DOHH2 (cell line): Measurements from ENCODE around the gene C16orf54.

Experiments used
- H3F3A ChIP-seq: fragments of 200-600 bp; sonication (generic), shearing (Covaris generic); 2 replicates; pipeline ENCODE4 v1.6.0; 2016; ENCODE audit warnings: antibody characterized with exemption, mild to moderate bottlenecking; ENCODE audit not compliant: control insufficient read depth, insufficient read depth
- H3K27ac ChIP-seq: fragments of 200-600 bp; sonication (generic); 2 replicates; pipeline ENCODE4 v1.5.1; 2014; ENCODE audit warnings: low read depth, mild to moderate bottlenecking, low read length, moderate library complexity
- H3K27me3 ChIP-seq: fragments of 200-600 bp; sonication (generic); 2 replicates; pipeline ENCODE4 v1.6.1; 2014; ENCODE audit warnings: mild to moderate bottlenecking, low read length, mixed read lengths; ENCODE audit not compliant: control insufficient read depth
- H3K36me3 ChIP-seq: fragments of 200-600 bp; sonication (generic); 2 replicates; pipeline ENCODE4 v1.6.1; 2014; ENCODE audit warnings: mild to moderate bottlenecking, low read length, moderate library complexity, mixed read lengths; ENCODE audit not compliant: control insufficient read depth
- H3K4me1 ChIP-seq: fragments of 200-600 bp; sonication (generic); 2 replicates; pipeline ENCODE4 v1.6.1; 2014; ENCODE audit warnings: mild to moderate bottlenecking, low read length, mixed read lengths; ENCODE audit not compliant: control insufficient read depth
- H3K4me2 ChIP-seq: fragments of 200-600 bp; sonication (generic); 2 replicates; pipeline ENCODE4 v1.6.0; 2014; ENCODE audit warnings: mild to moderate bottlenecking, low read length, moderate library complexity
- H3K4me3 ChIP-seq: fragments of 200-600 bp; sonication (generic); 2 replicates; pipeline ENCODE4 v1.5.1; 2014; ENCODE audit warnings: mild to moderate bottlenecking, low read length, mixed read lengths
- H3K79me2 ChIP-seq: fragments of 200-600 bp; sonication (generic); 2 replicates; pipeline ENCODE4 v1.6.1; 2014; ENCODE audit warnings: mild to moderate bottlenecking, low read length, mixed read lengths; ENCODE audit not compliant: control insufficient read depth
- H3K9me2 ChIP-seq: fragments of 200-600 bp; sonication (generic); replicated peaks from 2 replicates; pipeline ENCODE4 v1.6.1; 2014; ENCODE audit warnings: mild to moderate bottlenecking, low read length, mixed read lengths; ENCODE audit not compliant: control insufficient read depth
- H3K9me3 ChIP-seq: fragments of 200-600 bp; sonication (generic); 2 replicates; pipeline ENCODE4 v1.6.1; 2014; ENCODE audit warnings: antibody characterized with exemption, low read length, mixed read lengths; ENCODE audit not compliant: control insufficient read depth, insufficient read depth
- H4K20me1 ChIP-seq: fragments of 200-600 bp; sonication (generic); 2 replicates; pipeline ENCODE4 v1.6.0; 2014; ENCODE audit warnings: low read depth, mild to moderate bottlenecking, antibody characterized with exemption, low read length, moderate library complexity; ENCODE audit not compliant: control insufficient read depth, insufficient read depth
- CTCF ChIP-seq: fragments of 200-600 bp; sonication (generic); IDR thresholded peaks from one replicate; pipeline ENCODE4 v1.5.1; 2014; ENCODE audit warnings: antibody characterized with exemption, mild to moderate bottlenecking, low read depth, low read length; ENCODE audit not compliant: poor library complexity, severe bottlenecking
- EZH2phosphoT487 ChIP-seq: fragments of 200-600 bp; sonication (generic); IDR thresholded peaks from 2 replicates; pipeline ENCODE4 v1.6.1; 2017; ENCODE audit warnings: borderline replicate concordance, mild to moderate bottlenecking, antibody characterized with exemption, low read length, moderate library complexity, mixed read lengths

C16orf54 gene

GRCh38 chr16:29699324-29700219 is 46.2 kb downstream of the C16orf54 start:
- Histone ChIP-seq H3K4me2 (no peak overlapping the region), H3K9me3 (no peaks in the 10 kb centered on the region), H3F3A (peaks cover 11% of the 10 kb centered on the region), H3K4me3 (no peak overlapping the region), H4K20me1 (no peaks in the 10 kb centered on the region), H3K79me2 (no peaks in the 10 kb centered on the region), H3K27ac (no peak overlapping the region), H3K27me3 (no peaks in the 10 kb centered on the region), H3K4me1 (peaks cover 37% of the 10 kb centered on the region), H3K9me2 (no peaks in the 10 kb centered on the region), H3K36me3 (no peaks in the 10 kb centered on the region)
- no peak for TF ChIP-seq CTCF
- no peak for TF ChIP-seq EZH2phosphoT487

- Histone ChIP-seq H3K4me2 (no peak overlapping the region), H3K9me2 (no peaks in the 10 kb centered on the region), H3K36me3 (no peaks in the 10 kb centered on the region), H3F3A (peaks cover 11% of the 10 kb centered on the region), H3K27me3 (no peaks in the 10 kb centered on the region), H3K4me1 (peaks cover 37% of the 10 kb centered on the region), H3K27ac (no peak overlapping the region), H3K4me3 (no peak overlapping the region), H4K20me1 (no peaks in the 10 kb centered on the region), H3K79me2 (no peaks in the 10 kb centered on the region), H3K9me3 (no peaks in the 10 kb centered on the region)
- TF ChIP-seq EZH2phosphoT487 (no peak), CTCF (no peak)
These were observed 47.1 kb downstream of the C16orf54 start for GRCh38 chr16:29698484-29699323.

GRCh38 chr16:29698042-29698441 is 47.7 kb downstream of the C16orf54 start:
- H3K9me2 ChIP-seq, result no peaks in the 10 kb centered on the region

More at GRCh38 chr16:29698042-29698441, 47.7 kb downstream of the C16orf54 start:
- H3K4me2 ChIP-seq, result no peak overlapping the region
- H3K79me2 ChIP-seq, result no peaks in the 10 kb centered on the region
- H3K4me1 ChIP-seq, result peaks cover 36% of the 10 kb centered on the region
- H3K4me3 ChIP-seq, result no peak overlapping the region
- H3K9me3 ChIP-seq, result no peaks in the 10 kb centered on the region
- TF ChIP-seq CTCF, result no peak
- TF ChIP-seq EZH2phosphoT487, result no peak
- peaks cover 11% of the 10 kb centered on the region for H3F3A ChIP-seq
- no peak overlapping the region for H3K27ac ChIP-seq
- H3K36me3 ChIP-seq, result no peaks in the 10 kb centered on the region
- no peaks in the 10 kb centered on the region for H3K27me3 ChIP-seq
- H4K20me1 ChIP-seq, result no peaks in the 10 kb centered on the region
